HG02870 (cell line): ENCODE measurements around the gene WDR38.

Experiments used
- ATAC-seq: cut with Tn5 transposase; IDR thresholded peaks from one replicate; pipeline ENCODE4 v1.9.1; 2021; ENCODE audit warnings: mild to moderate bottlenecking, moderate library complexity; ENCODE audit not compliant: unreplicated experiment

Gene WDR38

GRCh38 chr9:124857533-124858162 lies 4.4 kb downstream of the WDR38 start:
- no peak for ATAC-seq

GRCh38 chr9:124858330-124859046 lies 5.2 kb downstream of the WDR38 start:
- no peak for ATAC-seq

GRCh38 chr9:124859803-124860581 lies 6.7 kb downstream of the WDR38 start:
- ATAC-seq, result no peak

- ATAC-seq, result no peak
Observed at GRCh38 chr9:124860582-124861341, 7.5 kb downstream of the WDR38 start.

GRCh38 chr9:124861342-124862229 lies 8.3 kb downstream of the WDR38 start, which contains the start of the genes ARPC5L and RPL35:
Gene ARPC5L (plus strand): TSS chr9:124862130. CDS start chr9:124869291, 7,161 bp downstream.
Gene RPL35 (minus strand): TSS chr9:124861957. CDS start chr9:124861912, 45 bp downstream.
- ATAC-seq, result peak; percentile 89

- no peak for ATAC-seq
Observed at GRCh38 chr9:124863371-124863871, 10.2 kb downstream of the WDR38 start.

GRCh38 chr9:124868511-124869465 lies 15.5 kb downstream of the WDR38 start:
- ATAC-seq, result peak; percentile 49

- peak; percentile 7 for ATAC-seq
Observed at GRCh38 chr9:124869466-124869985, 16.3 kb downstream of the WDR38 start.

GRCh38 chr9:124869986-124870560 lies 16.8 kb downstream of the WDR38 start:
- peak; percentile 48 for ATAC-seq

- no peak for ATAC-seq
Observed at GRCh38 chr9:124870723-124871122, 17.5 kb downstream of the WDR38 start.

- no peak for ATAC-seq
Observed at GRCh38 chr9:124871156-124871561, 17.9 kb downstream of the WDR38 start.

GRCh38 chr9:124873664-124874063 lies 20.4 kb downstream of the WDR38 start:
- ATAC-seq, result no peak

GRCh38 chr9:124875501-124875900 lies 22.2 kb downstream of the WDR38 start:
- no peak for ATAC-seq

- ATAC-seq, result no peak
Observed at GRCh38 chr9:124877021-124877782, 23.9 kb downstream of the WDR38 start.

- ATAC-seq, result no peak
Observed at GRCh38 chr9:124878021-124878420, 24.8 kb downstream of the WDR38 start.

- no peak for ATAC-seq
Observed at GRCh38 chr9:124878518-124878917, 25.3 kb downstream of the WDR38 start.

- ATAC-seq, result no peak
Observed at GRCh38 chr9:124879226-124879625, 26.0 kb downstream of the WDR38 start.
